ENCODE measurements around the gene AGT.
"Not testable (repeated sequence)": the region's sequence is repeated elsewhere in the genome, so short reads cannot be mapped to it uniquely, and the experiment has no call there.

Gene AGT

GRCh38 chr1:230706887-230707731, 6.8 kb downstream of the AGT start:
- DNase-seq = no peak

GRCh38 chr1:230706020-230706699, 7.8 kb downstream of the AGT start:
- DNase-seq = no peak

GRCh38 chr1:230705289-230706019, 8.5 kb downstream of the AGT start:
- DNase-seq = no peak

GRCh38 chr1:230704830-230705229, 9.1 kb downstream of the AGT start:
- no peak for DNase-seq

- DNase-seq = no peak
Observed at GRCh38 chr1:230703679-230704385, 10.1 kb downstream of the AGT start.

- no peak for DNase-seq
Observed at GRCh38 chr1:230702934-230703678, 10.8 kb downstream of the AGT start.

GRCh38 chr1:230701895-230702768, 11.8 kb downstream of the AGT start:
- no peak for DNase-seq

GRCh38 chr1:230701434-230701833, 12.5 kb downstream of the AGT start:
- DNase-seq = no peak

- no peak for DNase-seq
Observed at GRCh38 chr1:230700132-230700531, 13.8 kb downstream of the AGT start.

GRCh38 chr1:230699716-230700115, 14.2 kb downstream of the AGT start:
- no peak for DNase-seq

GRCh38 chr1:230698964-230699363, 15.0 kb downstream of the AGT start:
- DNase-seq = not testable (repeated sequence)

GRCh38 chr1:230698130-230698529, 15.8 kb downstream of the AGT start:
- no peak for DNase-seq

GRCh38 chr1:230696722-230697437, 17.0 kb downstream of the AGT start:
- DNase-seq = no peak

GRCh38 chr1:230696218-230696617, 17.7 kb downstream of the AGT start:
- no peak for DNase-seq

GRCh38 chr1:230694991-230695390, 18.9 kb downstream of the AGT start:
- no peak for DNase-seq

- no peak for DNase-seq
Observed at GRCh38 chr1:230694464-230694863, 19.5 kb downstream of the AGT start.

- DNase-seq = no peak
Observed at GRCh38 chr1:230693777-230694176, 20.1 kb downstream of the AGT start.

GRCh38 chr1:230693221-230693620, 20.7 kb downstream of the AGT start:
- no peak for DNase-seq

- DNase-seq = no peak
Observed at GRCh38 chr1:230691615-230692014, 22.3 kb downstream of the AGT start.

GRCh38 chr1:230690101-230690500, 23.8 kb downstream of the AGT start:
- no peak for DNase-seq

- DNase-seq = no peak
Observed at GRCh38 chr1:230686747-230687146, 27.2 kb downstream of the AGT start.
